MCF 10A (cell line): ENCODE measurements around the gene RASA2. TPM values are rescaled to one million over a fixed set of nuclear protein-coding genes. Genes with fewer than 3 reads are reported as not detected.
"Not testable (repeated sequence)": the region's sequence is repeated elsewhere in the genome, so short reads cannot be mapped to it uniquely, and the experiment has no call there.

Source experiments
- BruUV-seq: library from RNA; stranded (reverse); fragments of 400-500 nt; replicated peaks from 2 replicates; lab custom pipeline; 2021; lab: Mats Ljungman, UMichigan
- CTCF ChIA-PET: fragments of 300-600 bp; sonication (Branson Sonifier 250); formaldehyde crosslinking; extraction: SDS; loops from one replicate; lab custom pipeline; 2021; ENCODE audit warnings: antibody characterized with exemption, inconsistent platforms; lab: Yijun Ruan, JAX
- POLR2A ChIA-PET: fragments of 300-600, 350-650 bp; sonication (Branson Sonifier 250); formaldehyde crosslinking; extraction: SDS; loops from one replicate; lab custom pipeline; 2020; ENCODE audit warnings: antibody characterized with exemption, inconsistent platforms; lab: Yijun Ruan, JAX
- DNase-seq: peaks from one replicate; pipeline ENCODE4 v3.0.0-alpha.2; 2018; ENCODE audit not compliant: unreplicated experiment
- H3K27ac Mint-ChIP-seq: one replicate; pipeline ENCODE4 v1.8.0; 2022; ENCODE audit warnings: mild to moderate bottlenecking, low read depth, mixed read lengths; ENCODE audit not compliant: unreplicated experiment
- H3K27me3 Mint-ChIP-seq: one replicate; pipeline ENCODE4 v1.8.0; 2022; ENCODE audit warnings: mixed read lengths; ENCODE audit not compliant: insufficient read depth, unreplicated experiment
- H3K36me3 Mint-ChIP-seq: one replicate; pipeline ENCODE4 v1.8.0; 2022; ENCODE audit warnings: mild to moderate bottlenecking, moderate library complexity, mixed read lengths; ENCODE audit not compliant: insufficient read depth, unreplicated experiment
- H3K4me1 Mint-ChIP-seq: one replicate; pipeline ENCODE4 v1.8.0; 2022; ENCODE audit warnings: mixed read lengths; ENCODE audit not compliant: insufficient read depth, unreplicated experiment
- H3K4me3 Mint-ChIP-seq: one replicate; pipeline ENCODE4 v1.8.0; 2022; ENCODE audit warnings: mild to moderate bottlenecking, moderate library complexity, mixed read lengths; ENCODE audit not compliant: unreplicated experiment
- H3K9me3 Mint-ChIP-seq: one replicate; pipeline ENCODE4 v1.8.0; 2022; ENCODE audit warnings: mixed read lengths; ENCODE audit not compliant: unreplicated experiment
- CTCF ChIP-seq: fragments of 200-600 bp; IDR thresholded peaks from one replicate; pipeline ENCODE4 v1.8.0; 2022; ENCODE audit warnings: antibody characterized with exemption, mild to moderate bottlenecking; ENCODE audit not compliant: unreplicated experiment
- intact Hi-C: fragments of 100-400 bp; cut with micrococcal nuclease; formaldehyde crosslinking; loops from 2 replicates; pipeline ENCODE4 v1.14.1; 2022
- total RNA-seq: library from RNA; stranded (reverse); gene quantifications from 2 replicates; pipeline ENCODE4 v1.2.3, GENCODE V29; 2022

Gene RASA2
- total RNA-seq, 1 experiment from 2014 or later, result 19.5 TPM

GRCh38 chr3:141489203-141489602 is 2.4 kb downstream of the RASA2 start:
- no peak for DNase-seq
- Mint-ChIP-seq H3K9me3 (no peaks in the 10 kb centered on the region), H3K4me3 (peak overlapping the region; percentile 88), H3K4me1 (peaks cover 46% of the 10 kb centered on the region), H3K27ac (no peak overlapping the region), H3K27me3 (no peaks in the 10 kb centered on the region), H3K36me3 (peaks cover 8% of the 10 kb centered on the region)
- TF ChIP-seq CTCF, result no peak
- ChIA-PET CTCF (interaction anchor here (0.6 to 1.7 kb wide), 4 partner anchors 29 to 73 kb away, joined by 3 to 4 read pairs (median 3); no protein-coding TSS in a partner anchor), POLR2A (no interaction called here)
- intact Hi-C loops, result loop anchor here (5.0 kb wide), 1 partner anchor 43 kb away; no protein-coding TSS in a partner anchor
- BruUV-seq, result no TSS peak

GRCh38 chr3:141491081-141491480 is 4.3 kb downstream of the RASA2 start:
- intact Hi-C loops, result no loop called here
- H3K27me3 Mint-ChIP-seq, result no peaks in the 10 kb centered on the region
- no peaks in the 10 kb centered on the region for H3K9me3 Mint-ChIP-seq
- no peak overlapping the region for H3K4me3 Mint-ChIP-seq
- no TSS peak for BruUV-seq
- H3K4me1 Mint-ChIP-seq, result peaks cover 35% of the 10 kb centered on the region
- no peak for DNase-seq
- TF ChIP-seq CTCF, result no peak
- ChIA-PET POLR2A (interaction anchor here (0.8 to 1.1 kb wide), 2 partner anchors 24 to 41 kb away, joined by 3 read pairs; no protein-coding TSS in a partner anchor), CTCF (interaction anchor here (3.0 kb wide), 1 partner anchor 31 kb away, joined by 16 read pairs; no protein-coding TSS in a partner anchor)
- H3K27ac Mint-ChIP-seq, result peak overlapping the region; percentile 21
- peaks cover 13% of the 10 kb centered on the region for H3K36me3 Mint-ChIP-seq

- H3K27ac Mint-ChIP-seq, result peak overlapping the region; percentile 21
- peaks cover 13% of the 10 kb centered on the region for H3K36me3 Mint-ChIP-seq
- H3K27me3 Mint-ChIP-seq, result no peaks in the 10 kb centered on the region
- no peak for TF ChIP-seq CTCF
- DNase-seq, result no peak
- ChIA-PET CTCF (interaction anchor here (0.6 to 3.0 kb wide), 4 partner anchors 32 to 187 kb away, joined by 3 to 16 read pairs (median 3); no protein-coding TSS in a partner anchor), POLR2A (interaction anchor here (0.7 to 1.1 kb wide), 2 partner anchors 24 to 50 kb away, joined by 3 read pairs; no protein-coding TSS in a partner anchor)
- no TSS peak for BruUV-seq
- H3K9me3 Mint-ChIP-seq, result no peaks in the 10 kb centered on the region
- no peak overlapping the region for H3K4me3 Mint-ChIP-seq
- H3K4me1 Mint-ChIP-seq, result peaks cover 30% of the 10 kb centered on the region
- intact Hi-C loops, result no loop called here
Measured at GRCh38 chr3:141491929-141492328, 5.1 kb downstream of the RASA2 start.

- Mint-ChIP-seq H3K4me3 (no peak overlapping the region), H3K36me3 (peaks cover 13% of the 10 kb centered on the region), H3K27ac (no peak overlapping the region), H3K27me3 (no peaks in the 10 kb centered on the region), H3K4me1 (peaks cover 25% of the 10 kb centered on the region), H3K9me3 (no peaks in the 10 kb centered on the region)
- no peak for DNase-seq
- no TSS peak for BruUV-seq
- no peak for TF ChIP-seq CTCF
- POLR2A ChIA-PET, result interaction anchor here (0.7 kb wide), 1 partner anchor 51 kb away, joined by 3 read pairs; no protein-coding TSS in a partner anchor
- CTCF ChIA-PET, result interaction anchor here (0.6 to 3.0 kb wide), 5 partner anchors 30 to 190 kb away, joined by 3 to 16 read pairs (median 3); no protein-coding TSS in a partner anchor
- intact Hi-C loops, result no loop called here
Measured at GRCh38 chr3:141493184-141493583, 6.4 kb downstream of the RASA2 start.

GRCh38 chr3:141497589-141497988 is 10.8 kb downstream of the RASA2 start:
- BruUV-seq, H3K36me3 Mint-ChIP-seq, H3K27ac Mint-ChIP-seq, H3K9me3 Mint-ChIP-seq, H3K27me3 Mint-ChIP-seq, H3K4me3 Mint-ChIP-seq, DNase-seq, intact Hi-C loops: not testable (repeated sequence)
- peaks cover 12% of the 10 kb centered on the region for H3K4me1 Mint-ChIP-seq
- ChIA-PET POLR2A (interaction anchor here (2.2 kb wide), 1 partner anchor 10 kb away, joined by 13 read pairs; the partner anchor contains the start of gene RASA2), CTCF (interaction anchor here (0.5 to 0.7 kb wide), 4 partner anchors 34 to 443 kb away, joined by 3 to 4 read pairs (median 3); no protein-coding TSS in a partner anchor)
